Mononuclear cell (primary cell): ENCODE measurements around the gene APC. TPM values are rescaled to one million over a fixed set of nuclear protein-coding genes. Genes with fewer than 3 reads are reported as not detected.

Experiments
- H3K27me3 ChIP-seq: 2 replicates; pipeline ENCODE4 v1.6.0; 2011; ENCODE audit warnings: low read length, control low read depth; ENCODE audit not compliant: insufficient read depth
- H3K4me1 ChIP-seq: 2 replicates; pipeline ENCODE4 v1.5.1; 2011; ENCODE audit warnings: mild to moderate bottlenecking, low read length, control low read depth; ENCODE audit not compliant: insufficient read depth
- H3K4me3 ChIP-seq: 2 replicates; pipeline ENCODE4 v1.5.1; 2011; ENCODE audit warnings: mild to moderate bottlenecking, low read length, moderate library complexity
- H3K9me3 ChIP-seq: 2 replicates; pipeline ENCODE4 v1.5.1; 2011; ENCODE audit warnings: low read depth, mild to moderate bottlenecking, control low read depth, low read length
- total RNA-seq: library from RNA; depleted of rRNA; stranded (reverse); fragments of >200 nt; gene quantifications from one replicate; pipeline ENCODE4 v1.2.3, GENCODE V29; 2012

APC gene
- total RNA-seq, 1 donor = 48.3 TPM

DNA sequence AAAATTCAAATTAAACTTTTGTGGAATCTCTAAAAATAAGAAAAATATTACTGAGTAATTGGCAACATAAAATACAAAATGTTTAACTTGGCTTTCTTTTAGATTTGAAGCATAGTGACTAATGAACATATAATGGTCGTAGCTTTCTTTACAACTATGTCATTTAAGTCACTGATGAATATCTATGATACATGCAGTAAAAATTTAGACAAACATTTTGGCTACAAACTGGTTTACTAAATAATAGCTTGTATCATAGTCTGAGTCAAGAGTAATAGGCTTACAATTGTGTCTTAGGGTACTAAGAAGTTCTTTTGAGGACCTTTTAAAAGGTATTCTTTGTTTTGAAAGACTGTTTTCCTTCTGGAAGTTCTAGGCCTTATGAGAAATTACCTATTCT, 2.0 kb upstream of the APC start:
- Histone ChIP-seq H3K9me3 (no peaks in the 10 kb centered on the region), H3K4me3 (no peak overlapping the region), H3K27me3 (no peaks in the 10 kb centered on the region), H3K4me1 (peaks cover 22% of the 10 kb centered on the region)

DNA sequence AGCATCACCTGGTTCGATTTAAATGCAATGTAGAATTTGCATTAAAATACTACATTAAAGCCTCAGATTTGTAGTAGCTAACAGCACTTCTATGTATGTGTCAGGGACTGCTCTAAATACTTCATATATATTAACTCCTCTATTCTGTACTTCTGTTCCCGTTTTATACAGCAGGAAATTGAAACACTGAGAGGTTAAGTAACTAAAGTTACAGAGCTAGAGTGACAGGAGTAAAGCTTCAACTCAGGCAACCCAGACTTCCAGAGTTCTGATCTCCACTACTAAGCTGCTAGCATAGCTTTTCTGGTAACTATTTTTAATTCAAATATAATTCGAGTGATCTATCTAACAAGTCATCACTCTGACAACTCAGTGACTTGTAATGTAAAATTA, 619 bp upstream of the APC start:
- peak overlapping the region; percentile 55 for H3K4me3 ChIP-seq
- H3K4me1 ChIP-seq = peaks cover 22% of the 10 kb centered on the region
- no peaks in the 10 kb centered on the region for H3K9me3 ChIP-seq
- H3K27me3 ChIP-seq = no peaks in the 10 kb centered on the region

GRCh38 chr5:112738191-112738560, 491 bp downstream of the APC start:
- Histone ChIP-seq H3K9me3 (no peaks in the 10 kb centered on the region), H3K4me3 (peak overlapping the region; percentile 55), H3K4me1 (peaks cover 22% of the 10 kb centered on the region), H3K27me3 (no peaks in the 10 kb centered on the region)

GRCh38 chr5:112742424-112742823, 4.7 kb downstream of the APC start:
- Histone ChIP-seq H3K4me3 (no peak overlapping the region), H3K4me1 (peaks cover 11% of the 10 kb centered on the region), H3K27me3 (no peaks in the 10 kb centered on the region), H3K9me3 (no peaks in the 10 kb centered on the region)

- no peak overlapping the region for H3K4me3 ChIP-seq
- no peaks in the 10 kb centered on the region for H3K9me3 ChIP-seq
- no peaks in the 10 kb centered on the region for H3K4me1 ChIP-seq
- H3K27me3 ChIP-seq = no peaks in the 10 kb centered on the region
Observed at GRCh38 chr5:112743631-112744030, 5.9 kb downstream of the APC start.

DNA sequence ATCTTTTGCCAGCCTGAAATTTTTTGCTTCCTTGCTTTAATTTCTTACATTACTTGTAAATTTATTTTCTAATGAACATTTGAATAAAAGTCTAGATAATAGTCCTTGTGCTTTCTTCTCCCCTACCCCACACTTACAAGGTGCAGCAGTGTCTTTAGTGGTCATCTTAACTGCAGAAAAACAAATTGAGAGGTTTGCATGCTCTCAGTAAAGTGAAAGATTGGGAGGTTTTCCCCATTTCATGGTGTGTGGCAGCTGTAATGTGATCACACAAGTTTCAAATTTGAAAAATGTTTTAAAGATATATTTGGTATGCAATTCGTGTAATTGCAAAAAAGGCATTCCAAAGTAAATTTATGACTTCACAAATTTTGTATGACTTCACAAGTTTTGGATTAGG, 14.7 kb downstream of the APC start:
- H3K9me3 ChIP-seq = no peaks in the 10 kb centered on the region
- H3K4me3 ChIP-seq = no peak overlapping the region
- peaks cover under 1% of the 10 kb centered on the region for H3K4me1 ChIP-seq
- H3K27me3 ChIP-seq = no peaks in the 10 kb centered on the region

GRCh38 chr5:112755703-112756102, 18.0 kb downstream of the APC start:
- Histone ChIP-seq H3K27me3 (no peaks in the 10 kb centered on the region), H3K4me1 (peaks cover 3% of the 10 kb centered on the region), H3K4me3 (no peak overlapping the region)

DNA sequence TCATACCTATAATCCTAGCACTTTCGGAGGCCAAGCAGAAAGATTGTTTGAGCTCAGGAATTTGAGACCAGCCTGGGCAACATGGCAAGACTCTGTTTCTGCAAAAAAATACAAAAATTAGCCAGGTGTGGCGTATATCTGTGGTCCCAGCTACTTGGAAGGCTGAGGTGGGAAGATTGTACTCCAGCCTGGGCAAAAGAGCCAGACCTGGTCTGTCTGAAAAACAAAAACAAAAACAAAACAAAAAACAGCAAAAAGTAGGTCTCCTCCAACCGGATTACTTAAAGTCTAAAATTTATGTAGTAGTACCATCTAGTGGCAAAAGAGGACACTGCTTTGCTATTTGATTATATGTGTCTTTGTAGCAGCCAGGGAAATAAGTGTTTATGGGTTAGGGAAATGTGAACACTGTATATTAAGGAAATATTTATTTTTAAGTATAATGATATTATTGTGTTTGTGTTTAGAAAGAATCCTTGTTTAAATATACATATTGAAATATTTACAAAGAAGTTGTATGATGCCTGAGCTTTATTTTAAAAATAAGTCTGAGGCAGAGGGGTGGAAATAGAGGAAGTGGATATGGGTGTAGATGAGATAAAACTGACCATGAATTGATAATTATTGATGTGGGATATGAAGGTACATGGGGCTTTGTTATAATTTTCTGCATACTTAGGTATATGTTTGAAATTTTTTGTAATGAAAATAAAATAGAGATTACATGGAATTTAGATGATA, 20.0 kb downstream of the APC start:
- no peaks in the 10 kb centered on the region for H3K9me3 ChIP-seq
- peaks cover 3% of the 10 kb centered on the region for H3K4me1 ChIP-seq
- H3K27me3 ChIP-seq = no peaks in the 10 kb centered on the region
- no peak overlapping the region for H3K4me3 ChIP-seq

More at GRCh38 chr5:112755703-112756102, 18.0 kb downstream of the APC start:
- H3K9me3 ChIP-seq = no peaks in the 10 kb centered on the region

DNA sequence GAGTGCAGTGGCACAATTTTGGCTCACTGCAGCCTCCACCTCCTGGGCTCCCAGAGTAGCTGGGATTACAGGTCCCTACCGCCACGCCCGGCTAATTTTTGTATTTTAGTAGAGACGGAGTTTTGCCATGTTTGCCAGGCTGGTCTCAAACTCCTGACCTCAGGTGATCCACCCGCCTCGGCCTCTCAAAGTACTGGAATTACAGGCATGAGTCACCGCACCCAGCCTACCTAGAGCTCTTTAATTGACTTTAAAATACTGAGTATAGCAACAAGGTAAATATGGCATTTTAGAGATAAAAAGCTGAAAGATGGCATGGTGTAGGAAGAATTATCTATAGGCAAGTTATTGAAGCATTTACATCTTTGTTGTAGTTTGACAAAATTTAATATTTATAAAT, 21.0 kb downstream of the APC start:
- H3K4me3 ChIP-seq = no peak overlapping the region
- no peaks in the 10 kb centered on the region for H3K27me3 ChIP-seq
- peaks cover 3% of the 10 kb centered on the region for H3K4me1 ChIP-seq
- no peaks in the 10 kb centered on the region for H3K9me3 ChIP-seq

- no peak overlapping the region for H3K4me3 ChIP-seq
- H3K4me1 ChIP-seq = peaks cover 3% of the 10 kb centered on the region
Observed at GRCh38 chr5:112762113-112762810, 24.6 kb downstream of the APC start.

DNA sequence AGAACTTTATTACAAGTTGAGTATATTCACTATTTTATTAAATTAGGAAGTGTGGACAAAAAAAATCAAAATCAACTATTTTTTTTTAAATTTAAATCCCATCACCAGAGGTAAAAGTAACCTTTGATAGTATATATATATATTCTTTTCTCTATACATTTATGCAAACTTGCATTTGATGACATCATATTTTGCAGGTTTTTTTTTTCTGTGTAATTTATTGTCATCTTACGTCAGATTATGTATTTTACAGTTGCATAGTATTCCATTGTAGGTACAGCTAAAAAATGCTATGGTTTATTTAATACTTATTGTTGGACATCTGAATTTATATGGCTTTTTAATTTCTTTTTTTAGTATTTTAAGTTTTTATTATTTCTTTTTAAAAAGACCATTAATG, 25.5 kb downstream of the APC start:
- Histone ChIP-seq H3K4me3 (no peak overlapping the region), H3K27me3 (no peaks in the 10 kb centered on the region), H3K4me1 (no peaks in the 10 kb centered on the region), H3K9me3 (no peaks in the 10 kb centered on the region)

More at GRCh38 chr5:112762113-112762810, 24.6 kb downstream of the APC start:
- H3K27me3 ChIP-seq = no peaks in the 10 kb centered on the region
- no peaks in the 10 kb centered on the region for H3K9me3 ChIP-seq

GRCh38 chr5:112772124-112772523, 34.4 kb downstream of the APC start:
- no peaks in the 10 kb centered on the region for H3K4me1 ChIP-seq
- H3K27me3 ChIP-seq = no peaks in the 10 kb centered on the region
- H3K9me3 ChIP-seq = no peaks in the 10 kb centered on the region
- no peak overlapping the region for H3K4me3 ChIP-seq

DNA sequence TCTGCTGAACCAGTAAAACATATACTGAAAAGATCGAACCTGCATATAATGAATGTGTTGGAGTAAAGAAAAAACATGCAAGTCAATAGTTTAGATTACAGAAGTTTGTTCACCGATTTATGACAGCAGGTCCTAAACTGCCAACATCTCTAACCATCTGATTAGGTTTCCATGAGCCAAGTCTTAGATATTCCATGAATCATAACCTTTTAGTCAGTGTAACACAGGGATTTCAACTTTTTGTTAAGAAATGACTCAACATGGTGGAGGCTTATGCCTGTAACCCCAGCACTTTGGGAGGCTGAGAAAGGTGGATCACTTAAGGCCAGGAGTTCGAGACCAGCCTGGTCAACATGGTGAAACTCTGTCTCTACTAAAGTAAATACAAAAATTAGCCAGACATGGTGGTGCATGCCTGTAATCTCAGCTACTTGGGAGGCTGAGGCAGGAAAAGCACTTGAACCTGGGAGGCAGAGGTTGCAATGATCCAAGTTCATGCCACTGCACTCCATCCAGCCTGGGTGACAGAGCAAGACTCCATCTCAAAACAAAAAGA, 38.7 kb downstream of the APC start:
- Histone ChIP-seq H3K4me3 (no peak overlapping the region), H3K4me1 (no peaks in the 10 kb centered on the region), H3K9me3 (no peaks in the 10 kb centered on the region)

DNA sequence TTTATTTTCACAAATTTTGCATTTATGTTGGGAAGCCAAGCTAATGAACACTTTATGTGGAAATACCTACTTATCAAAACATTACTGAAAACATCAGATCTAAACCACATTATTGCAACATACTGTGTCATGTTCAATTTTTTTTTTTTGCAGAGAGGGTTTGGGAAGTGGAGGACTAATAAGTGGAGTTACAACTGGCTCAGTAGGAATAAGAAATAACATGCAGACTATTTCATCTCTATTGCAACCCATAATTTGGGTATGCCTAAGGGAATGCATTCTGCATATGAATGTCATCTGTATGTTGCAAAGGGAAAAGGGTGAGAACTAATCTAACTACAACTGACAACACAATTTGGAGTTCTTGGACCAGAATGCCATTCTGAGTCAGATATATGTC, 41.8 kb downstream of the APC start:
- no peaks in the 10 kb centered on the region for H3K27me3 ChIP-seq
- no peak overlapping the region for H3K4me3 ChIP-seq
- H3K4me1 ChIP-seq = no peaks in the 10 kb centered on the region
- H3K9me3 ChIP-seq = no peaks in the 10 kb centered on the region

More for the DNA sequence above, 38.7 kb downstream of the APC start:
- H3K27me3 ChIP-seq = no peaks in the 10 kb centered on the region

- Histone ChIP-seq H3K4me1 (no peaks in the 10 kb centered on the region), H3K9me3 (no peaks in the 10 kb centered on the region), H3K4me3 (no peak overlapping the region), H3K27me3 (no peaks in the 10 kb centered on the region)
Observed at GRCh38 chr5:112784726-112785125, 47.0 kb downstream of the APC start.
